Lung microvascular endothelial cell (primary cell): ENCODE measurements around the gene PGAM5. TPM values are rescaled to one million over a fixed set of nuclear protein-coding genes. Genes with fewer than 3 reads are reported as not detected.
A peak's percentile ranks its signal among the peaks of the same experiment; 100 is the strongest.
"Not testable (repeated sequence)": the region's sequence is repeated elsewhere in the genome, so short reads cannot be mapped to it uniquely, and the experiment has no call there.

ENCODE experiments used
- DNase-seq, 2 donors: peaks; one replicate each; pipeline versions ENCODE4 v3.0.0 to v3.0.0-alpha.2; 2010; ENCODE audit warnings: low read depth in 2 of 2
- total RNA-seq: library from RNA; depleted of rRNA; stranded (reverse); fragments of >200 nt; gene quantifications from 2 replicates; pipeline ENCODE4 v1.2.1, GENCODE V29; 2014

The PGAM5 gene
- total RNA-seq, 1 donor from 2014 or later: 33.9 TPM

GRCh38 chr12:132687211-132688164 lies 23.2 kb upstream of the PGAM5 start, which contains the start of the genes POLE and PXMP2:
Gene POLE (minus strand): TSS chr12:132687342. CDS start chr12:132687315, 27 bp downstream.
Gene PXMP2 (plus strand): TSS chr12:132687587. CDS start chr12:132687671, 84 bp downstream.
- DNase-seq: peak; percentile 97

GRCh38 chr12:132689227-132689626 lies 21.4 kb upstream of the PGAM5 start:
- DNase-seq: no peak

- DNase-seq: no peak
Measured at GRCh38 chr12:132690112-132690511, 20.5 kb upstream of the PGAM5 start.

- DNase-seq: not testable (repeated sequence)
Measured at GRCh38 chr12:132692030-132692429, 18.6 kb upstream of the PGAM5 start.

GRCh38 chr12:132694888-132695287 lies 15.8 kb upstream of the PGAM5 start:
- not testable (repeated sequence) for DNase-seq

GRCh38 chr12:132695431-132695830 lies 15.2 kb upstream of the PGAM5 start:
- no peak for DNase-seq

- no peak for DNase-seq
Measured at GRCh38 chr12:132698341-132698740, 12.3 kb upstream of the PGAM5 start.

- no peak for DNase-seq
Measured at GRCh38 chr12:132700212-132700822, 10.3 kb upstream of the PGAM5 start.

- DNase-seq: no peak
Measured at GRCh38 chr12:132702640-132703039, 8.0 kb upstream of the PGAM5 start.

- no peak for DNase-seq
Measured at GRCh38 chr12:132703641-132704040, 7.0 kb upstream of the PGAM5 start.

- DNase-seq: no peak
Measured at GRCh38 chr12:132707241-132707640, 3.4 kb upstream of the PGAM5 start.

- no peak for DNase-seq
Measured at GRCh38 chr12:132708150-132708549, 2.5 kb upstream of the PGAM5 start.

- DNase-seq: peak; percentile 37 to 52
Measured at GRCh38 chr12:132710043-132710404, 618 bp upstream of the PGAM5 start.

GRCh38 chr12:132711080-132711843 lies 620 bp downstream of the PGAM5 start:
- peak; percentile 30 to 43 for DNase-seq

- DNase-seq: no peak
Measured at GRCh38 chr12:132713123-132713522, 2.5 kb downstream of the PGAM5 start.

- no peak for DNase-seq
Measured at GRCh38 chr12:132715874-132716273, 5.2 kb downstream of the PGAM5 start.

GRCh38 chr12:132716356-132716755 lies 5.7 kb downstream of the PGAM5 start:
- DNase-seq: no peak

- DNase-seq: no peak
Measured at GRCh38 chr12:132717011-132717410, 6.4 kb downstream of the PGAM5 start.

GRCh38 chr12:132717531-132718387 lies 7.1 kb downstream of the PGAM5 start:
- DNase-seq: no peak

- no peak for DNase-seq
Measured at GRCh38 chr12:132718644-132719043, 8.0 kb downstream of the PGAM5 start.
